Activated CD4-positive, CD25-positive, alpha-beta regulatory T cell treated with anti-CD3 and anti-CD28 coated beads, Interleukin-2, amount 50 U/mL, for 16 hours (primary cell): ENCODE measurements around the gene IL1RN.

Experiments used
- DNase-seq: peaks from one replicate; pipeline ENCODE4 v3.0.0-alpha.2; 2020; ENCODE audit warnings: low read depth, low spot score

Gene IL1RN

GRCh38 chr2:113103277-113103676, 24.1 kb upstream of the IL1RN start:
- no peak for DNase-seq

- DNase-seq, result no peak
These were observed 23.3 kb upstream of the IL1RN start for GRCh38 chr2:113104054-113104611.

- no peak for DNase-seq
These were observed 22.2 kb upstream of the IL1RN start for GRCh38 chr2:113105047-113105785.

GRCh38 chr2:113111121-113111520, 16.3 kb upstream of the IL1RN start:
- DNase-seq, result no peak

DNA sequence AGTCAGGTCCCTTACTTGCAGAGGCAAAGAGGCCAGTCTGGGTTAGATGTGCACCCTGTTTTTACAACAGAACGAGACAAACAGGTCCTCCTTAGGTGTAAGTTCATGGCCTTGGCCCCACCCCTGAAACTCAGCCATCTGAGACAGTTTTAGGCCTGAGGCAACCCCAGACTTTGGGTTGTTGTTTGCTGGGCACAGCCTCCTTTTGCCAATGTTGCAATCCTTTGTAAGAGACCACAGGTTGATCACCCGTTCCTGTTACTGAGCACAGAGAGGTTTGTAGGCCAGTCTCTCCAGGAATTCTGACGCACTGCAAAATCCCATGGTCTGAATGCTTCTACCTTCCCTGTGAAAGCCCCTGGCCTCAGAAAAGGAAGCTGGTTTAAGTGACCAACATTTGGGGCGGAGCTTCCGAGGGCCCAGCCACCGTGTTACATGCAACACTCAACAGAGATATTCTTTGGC, 15.5 kb upstream of the IL1RN start:
- DNase-seq, result no peak

- no peak for DNase-seq
These were observed 15.0 kb upstream of the IL1RN start for GRCh38 chr2:113112441-113112840.

DNA sequence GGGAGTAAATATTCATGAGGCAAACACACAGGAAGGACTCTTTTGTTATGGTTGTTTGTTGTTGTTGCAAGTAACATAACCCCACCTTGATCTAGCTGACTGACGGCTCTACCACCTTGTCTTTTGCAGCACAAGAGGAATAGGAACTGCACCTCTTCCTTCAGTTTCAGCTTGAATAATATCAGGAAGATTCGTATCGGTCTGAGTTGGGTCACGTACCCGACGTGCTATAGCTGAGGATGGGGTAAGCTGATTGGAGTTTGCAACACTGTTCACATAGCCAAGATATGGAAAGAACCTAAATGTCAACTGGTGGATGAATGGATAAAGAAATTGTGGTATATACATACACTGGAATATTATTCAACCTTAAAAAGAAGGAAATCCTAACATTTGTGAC, 14.5 kb upstream of the IL1RN start:
- DNase-seq, result no peak

- no peak for DNase-seq
These were observed 13.6 kb upstream of the IL1RN start for GRCh38 chr2:113113807-113114206.

DNA sequence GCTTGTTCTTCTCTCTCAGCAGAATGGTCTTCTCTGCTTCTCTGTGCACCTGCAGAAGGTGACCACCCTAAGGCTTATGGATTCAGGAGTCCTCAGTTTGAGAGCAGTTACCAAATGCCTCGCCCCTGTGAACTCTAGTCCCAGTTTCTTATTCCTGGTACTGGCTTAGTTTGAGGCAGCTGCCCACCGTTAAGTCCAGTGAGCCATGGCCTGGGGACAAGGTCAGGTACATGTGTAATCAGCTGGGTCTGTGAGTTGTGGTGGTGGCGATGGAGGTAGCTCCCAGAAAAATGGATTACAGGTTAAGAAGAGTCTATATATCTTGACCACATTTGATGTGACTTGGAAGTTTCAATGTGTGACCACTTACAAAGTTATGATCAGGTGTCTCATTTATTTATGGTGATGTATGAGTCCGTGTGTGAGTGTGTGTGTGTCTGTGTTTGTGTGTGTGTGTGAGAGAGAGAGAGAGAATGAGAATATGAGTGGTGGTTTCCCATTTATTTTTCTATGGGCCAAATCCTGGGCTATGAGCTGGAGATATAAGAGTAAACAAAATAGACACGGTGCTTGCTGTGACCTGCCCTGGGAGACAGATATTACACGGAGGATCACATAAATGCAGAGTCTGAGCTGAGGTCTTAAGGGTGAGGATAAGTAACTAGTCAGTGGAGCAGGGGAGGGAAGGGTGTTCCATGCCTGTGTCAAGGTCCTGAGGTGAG, 13.0 kb upstream of the IL1RN start:
- DNase-seq, result no peak

DNA sequence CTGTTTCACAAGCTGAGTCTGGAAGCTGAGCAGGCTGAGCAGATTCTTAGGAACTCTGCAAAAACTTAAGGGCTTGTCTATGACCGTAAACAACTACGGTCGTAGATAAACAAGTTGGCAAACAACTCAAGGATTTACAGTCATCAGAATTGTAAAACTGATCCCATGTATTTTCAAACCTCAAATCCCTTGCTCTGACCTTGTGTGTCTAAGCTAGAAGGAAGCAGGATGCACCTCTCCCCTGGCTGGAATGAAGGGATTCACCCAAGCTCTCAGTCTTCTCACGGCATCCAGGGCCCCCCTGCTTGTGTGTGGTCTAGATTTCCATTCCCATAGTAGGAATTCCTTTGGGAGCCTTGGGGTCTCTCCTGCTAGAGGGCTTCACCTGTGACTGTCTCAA, 12.4 kb upstream of the IL1RN start:
- no peak for DNase-seq

- no peak for DNase-seq
These were observed 11.1 kb upstream of the IL1RN start for GRCh38 chr2:113116100-113116958.

DNA sequence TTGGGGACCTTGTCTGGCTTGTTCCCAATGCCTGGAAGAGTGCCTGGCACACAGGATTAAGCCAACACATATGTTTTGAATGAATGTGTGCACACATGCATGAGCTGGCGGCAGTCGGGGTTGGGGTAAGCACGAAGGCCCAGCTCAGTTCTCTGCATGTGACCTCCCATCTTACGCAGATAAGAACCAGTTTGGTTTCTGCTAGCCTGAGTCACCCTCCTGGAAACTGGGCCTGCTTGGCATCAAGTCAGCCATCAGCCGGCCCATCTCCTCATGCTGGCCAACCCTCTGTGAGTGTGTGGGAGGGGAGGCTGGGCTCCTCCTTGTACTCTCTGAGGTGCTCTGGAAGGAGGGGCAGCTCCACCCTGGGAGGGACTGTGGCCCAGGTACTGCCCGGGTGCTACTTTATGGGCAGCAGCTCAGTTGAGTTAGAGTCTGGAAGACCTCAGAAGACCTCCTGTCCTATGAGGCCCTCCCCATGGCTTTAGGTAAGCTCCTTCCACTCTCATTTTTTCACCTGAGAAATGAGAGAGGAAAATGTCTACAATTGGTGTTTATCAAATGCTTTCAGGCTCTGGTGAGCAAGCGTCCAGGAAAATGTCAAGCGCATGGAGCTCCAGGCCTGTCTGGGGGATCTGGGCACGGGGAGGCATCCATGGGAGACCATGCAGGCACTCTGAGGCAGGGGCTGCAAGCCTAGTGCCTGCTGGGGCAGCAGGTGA, 9.7 kb upstream of the IL1RN start:
- no peak for DNase-seq

GRCh38 chr2:113118263-113118657, 9.1 kb upstream of the IL1RN start:
- DNase-seq, result no peak

DNA sequence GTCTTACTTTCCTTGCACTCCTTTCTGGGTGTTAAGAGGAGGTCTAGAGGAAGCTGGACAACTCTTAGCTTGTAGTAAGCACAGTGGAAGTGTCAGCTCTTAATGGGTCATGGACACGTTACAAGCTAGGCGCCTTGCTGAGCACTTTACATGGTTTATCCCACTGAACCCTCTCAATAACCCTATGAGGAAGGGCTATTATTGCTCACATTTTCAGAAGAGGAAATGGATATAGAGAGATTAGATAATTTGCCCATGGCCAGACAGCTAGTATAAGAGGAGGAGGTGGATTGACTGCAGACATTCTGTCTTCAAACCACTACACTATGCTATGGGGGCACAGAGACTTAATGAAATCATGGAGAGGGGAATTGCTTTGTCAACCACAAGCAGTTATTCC, 8.3 kb upstream of the IL1RN start:
- no peak for DNase-seq

GRCh38 chr2:113120861-113121260, 6.5 kb upstream of the IL1RN start:
- no peak for DNase-seq

- no peak for DNase-seq
These were observed 5.0 kb upstream of the IL1RN start for GRCh38 chr2:113122364-113122763.

DNA sequence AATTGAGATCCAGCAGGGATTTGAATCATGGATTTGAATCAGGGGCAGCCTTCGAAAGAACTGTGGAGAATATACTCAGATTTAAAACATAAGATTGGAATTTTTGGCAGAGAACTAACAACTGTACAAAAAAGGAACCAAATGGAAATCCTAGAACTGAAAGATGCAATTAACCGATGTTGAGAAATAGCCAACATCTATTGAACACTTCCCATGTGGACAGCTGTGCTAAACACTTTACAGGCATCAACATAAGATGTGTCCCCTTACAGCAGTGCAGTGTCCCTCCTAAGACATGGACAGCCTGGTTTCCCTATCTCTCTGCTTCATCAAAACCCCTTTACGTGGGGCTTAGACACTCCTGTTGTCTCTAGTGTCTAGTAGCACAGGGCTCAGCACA, 3.7 kb upstream of the IL1RN start:
- no peak for DNase-seq

GRCh38 chr2:113124181-113124961, 3.0 kb upstream of the IL1RN start:
- DNase-seq, result no peak

GRCh38 chr2:113124984-113125855, 2.2 kb upstream of the IL1RN start:
- no peak for DNase-seq
